NCI-H1694 treated with DMSO at 0.1 percent for 48 hours (cell line): ENCODE measurements around the gene AHCYL1.

ENCODE experiments used
- DNase-seq: peaks from one replicate; lab custom pipeline; 2025; lab: John Stamatoyannopoulos, UW

The AHCYL1 gene

GRCh38 chr1:110062612-110063011 lies 78.0 kb downstream of the AHCYL1 start:
- DNase-seq: no peak

GRCh38 chr1:110063781-110064180 lies 79.2 kb downstream of the AHCYL1 start:
- DNase-seq: no peak

- no peak for DNase-seq
These were observed 80.2 kb downstream of the AHCYL1 start for GRCh38 chr1:110064576-110065337.

- no peak for DNase-seq
These were observed 81.3 kb downstream of the AHCYL1 start for GRCh38 chr1:110065841-110066240.

- DNase-seq: no peak
These were observed 82.9 kb downstream of the AHCYL1 start for GRCh38 chr1:110067479-110067892.

GRCh38 chr1:110067893-110068645 lies 83.5 kb downstream of the AHCYL1 start:
- no peak for DNase-seq

GRCh38 chr1:110068646-110069403 lies 84.3 kb downstream of the AHCYL1 start:
- DNase-seq: no peak

- no peak for DNase-seq
These were observed 85.1 kb downstream of the AHCYL1 start for GRCh38 chr1:110069404-110070281.

GRCh38 chr1:110070282-110070669 lies 85.7 kb downstream of the AHCYL1 start:
- DNase-seq: no peak

GRCh38 chr1:110070671-110071242 lies 86.2 kb downstream of the AHCYL1 start, which contains the start of gene ALX3:
Gene ALX3, minus strand, starts transcription at chr1:110070672. Its CDS starts 60 bp downstream, at chr1:110070612.
- no peak for DNase-seq
